Measurements from ENCODE around the gene ZNF444. TPM values are rescaled to one million over a fixed set of nuclear protein-coding genes. Genes with fewer than 3 reads are reported as not detected.
A peak's percentile ranks its signal among the peaks of the same experiment; 100 is the strongest.
"Not testable (repeated sequence)": the region's sequence is repeated elsewhere in the genome, so short reads cannot be mapped to it uniquely, and the experiment has no call there.

ZNF444 gene
- total and polyA plus RNA-seq, 2 of the 4 experiments (the other 2 are of a cell fraction) = 2.5 to 20.3 TPM

DNA sequence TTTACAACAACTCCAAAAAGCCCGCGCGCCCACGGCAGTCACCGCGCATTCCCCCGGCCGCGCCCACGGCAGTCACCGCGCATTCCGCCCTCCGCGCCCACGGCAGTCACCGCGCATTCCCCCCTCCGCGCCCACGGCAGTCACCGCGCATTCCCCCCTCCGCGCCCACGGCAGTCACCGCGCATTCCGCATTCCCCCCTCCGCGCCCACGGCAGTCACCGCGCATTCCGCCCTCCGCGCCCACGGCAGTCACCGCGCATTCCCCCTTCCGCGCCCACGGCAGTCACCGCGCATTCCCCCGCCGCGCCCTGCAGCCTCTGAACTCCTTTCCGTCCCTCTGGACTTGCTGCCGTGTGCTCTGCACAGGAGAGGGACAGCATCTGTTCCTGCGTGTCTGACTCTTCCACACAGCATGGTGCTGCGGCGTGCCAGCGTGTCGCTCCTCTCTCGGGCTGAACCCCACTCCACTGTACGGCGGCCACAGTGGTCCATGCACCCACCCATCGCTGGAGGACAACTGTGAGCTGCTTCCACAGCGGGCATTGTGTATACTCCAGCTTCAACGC is 35.2 kb upstream of the ZNF444 start:
- H4K8ac ChIP-seq (ENCODE audit: low read depth in 2 of 2, low read length in 2 of 2); H3K27ac ChIP-seq (ENCODE audit: insufficient read depth, low read length); H3K9ac ChIP-seq (ENCODE audit: low read depth, low read length); H3K23ac ChIP-seq (ENCODE audit: low read depth, low read length); H2BK120ac ChIP-seq (ENCODE audit: low read depth, low read length); H3K27me3 ChIP-seq (ENCODE audit: control insufficient read depth, insufficient read depth, low read length); H4K5ac ChIP-seq (ENCODE audit: low read depth, low read length); H3K4me2 ChIP-seq (ENCODE audit: low read depth, low read length); H3K14ac ChIP-seq (replicated peaks; ENCODE audit: low read depth, low read length); ATAC-seq (ENCODE audit: low read depth); H2AK5ac ChIP-seq (ENCODE audit: low read depth, low read length); H2BK20ac ChIP-seq (ENCODE audit: low read depth, low read length); H2BK15ac ChIP-seq (ENCODE audit: low read depth, low read length); POLR2A ChIA-PET (ENCODE audit: unreplicated experiment); BruUV-seq (replicated peaks); H3K18ac ChIP-seq (ENCODE audit: low read depth, low read length); H2BK5ac ChIP-seq (ENCODE audit: low read depth, low read length, poor library complexity, severe bottlenecking); H3K4me3 ChIP-seq (ENCODE audit: insufficient read depth, low read depth, low read length); H3K9me1 ChIP-seq (ENCODE audit: insufficient read depth, low read length); H2AFZ ChIP-seq (replicated peaks; ENCODE audit: low read length, poor library complexity); dilution Hi-C loops (cut with HindIII; ENCODE audit: low sequenced_read_pairs, unreplicated experiment); DNase-seq; H3K56ac ChIP-seq (ENCODE audit: extremely low read depth, insufficient read depth, low read length); intact Hi-C loops (cut with micrococcal nuclease); H4K91ac ChIP-seq (ENCODE audit: insufficient read depth, low read depth, low read length); in situ Hi-C loops (cut with MboI; ENCODE audit: low sequenced_read_pairs); H3K4ac ChIP-seq (ENCODE audit: low read depth, low read length); H3K9me3 ChIP-seq (ENCODE audit: control insufficient read depth, insufficient read depth, low read length): not testable (repeated sequence)
- WGBS, 2 experiments (ENCODE audit: extremely low coverage in 2 of 2, insufficient read length in 1 of 2) = 95% methylated on average over 16 of the region's 61 CpGs; no CpG with 5 or more reads in 1 of the 2 experiments
- CTCF ChIA-PET = interaction anchor here (0.6 kb wide), 1 partner anchor 25 kb away, joined by 4 read pairs; no protein-coding TSS in a partner anchor
- Histone ChIP-seq H3K4me1 (ENCODE audit: control insufficient read depth, insufficient read depth, low read length) (peaks cover 18% of the 10 kb centered on the region), H3K36me3 (ENCODE audit: control insufficient read depth, insufficient read depth, low read length) (peaks cover 10% of the 10 kb centered on the region), H2AK9ac (replicated peaks; ENCODE audit: low read depth, low read length, poor library complexity) (peak overlapping the region; percentile 65), H3K79me1 (ENCODE audit: low read depth in 1 of 2, low read length in 2 of 2) (peaks cover 3 to 38% of the 10 kb centered on the region in 2 experiments; a peak in 2 of 4 replicates), H4K20me1 (ENCODE audit: insufficient read depth, low read length) (peaks cover 72% of the 10 kb centered on the region)
